Duodenal mucosa (tissue), 2 donors: ENCODE results near the gene CNTD1.
"Not testable (repeated sequence)": the region's sequence is repeated elsewhere in the genome, so short reads cannot be mapped to it uniquely, and the experiment has no call there.

Experiments
- H3K27ac ChIP-seq: one replicate; pipeline ENCODE4 v1.7.0; 2013; ENCODE audit warnings: low read depth, low read length
- H3K27me3 ChIP-seq, 2 donors: one replicate each; pipeline ENCODE4 v1.7.0; 2013; ENCODE audit warnings: low read length in 2 of 2, control low read depth in 1 of 2; ENCODE audit not compliant: insufficient read depth in 2 of 2, control insufficient read depth in 1 of 2
- H3K36me3 ChIP-seq, 2 donors: one replicate each; pipeline ENCODE4 v1.7.0; 2013; ENCODE audit warnings: low read length in 2 of 2, control low read depth in 1 of 2; ENCODE audit not compliant: insufficient read depth in 2 of 2, control insufficient read depth in 1 of 2
- H3K4me1 ChIP-seq, 2 donors: one replicate each; pipeline ENCODE4 v1.7.0; 2013; ENCODE audit warnings: low read length in 2 of 2, control low read depth in 1 of 2; ENCODE audit not compliant: insufficient read depth in 2 of 2, control insufficient read depth in 1 of 2
- H3K4me3 ChIP-seq, 2 donors: one replicate each; pipeline ENCODE4 v1.7.0; 2013; ENCODE audit warnings: low read length in 2 of 2, low read depth in 1 of 2
- H3K9ac ChIP-seq, 2 donors: one replicate each; pipeline ENCODE4 v1.7.0; 2013; ENCODE audit warnings: low read length in 2 of 2, low read depth in 1 of 2
- H3K9me3 ChIP-seq, 2 donors: one replicate each; pipeline ENCODE4 v1.7.0; 2013; ENCODE audit warnings: low read length in 2 of 2, control low read depth in 1 of 2; ENCODE audit not compliant: control insufficient read depth in 1 of 2

CNTD1 gene

DNA sequence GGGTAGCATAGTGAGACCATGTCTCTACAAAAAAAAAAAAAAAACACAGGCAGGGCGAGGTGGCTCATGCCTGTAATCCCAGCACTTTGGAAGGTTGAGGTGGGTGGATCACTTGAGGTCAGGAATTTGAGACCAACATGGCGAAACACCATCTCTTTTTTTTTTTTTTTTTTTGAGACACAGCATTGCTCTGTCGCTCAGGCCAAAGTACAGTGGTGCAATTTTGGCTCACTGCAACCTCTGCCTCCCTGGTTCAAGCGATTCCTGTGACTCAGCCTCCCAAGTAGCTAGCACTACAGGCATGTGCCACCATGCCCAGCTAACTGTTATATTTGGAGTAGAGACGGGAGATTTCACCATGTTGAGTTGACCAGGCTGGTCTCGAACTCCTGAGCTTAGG, 32.5 kb upstream of the CNTD1 start:
- no peak overlapping the region for H3K4me3 ChIP-seq
- H3K9ac ChIP-seq = no peak overlapping the region
- peaks cover 6 to 12% of the 10 kb centered on the region in 2 donors for H3K27me3 ChIP-seq
- no peak overlapping the region for H3K27ac ChIP-seq
- H3K9me3 ChIP-seq = no peaks in the 10 kb centered on the region
- no peaks in the 10 kb centered on the region for H3K36me3 ChIP-seq
- H3K4me1 ChIP-seq = peaks cover 4 to 5% of the 10 kb centered on the region in 2 donors

DNA sequence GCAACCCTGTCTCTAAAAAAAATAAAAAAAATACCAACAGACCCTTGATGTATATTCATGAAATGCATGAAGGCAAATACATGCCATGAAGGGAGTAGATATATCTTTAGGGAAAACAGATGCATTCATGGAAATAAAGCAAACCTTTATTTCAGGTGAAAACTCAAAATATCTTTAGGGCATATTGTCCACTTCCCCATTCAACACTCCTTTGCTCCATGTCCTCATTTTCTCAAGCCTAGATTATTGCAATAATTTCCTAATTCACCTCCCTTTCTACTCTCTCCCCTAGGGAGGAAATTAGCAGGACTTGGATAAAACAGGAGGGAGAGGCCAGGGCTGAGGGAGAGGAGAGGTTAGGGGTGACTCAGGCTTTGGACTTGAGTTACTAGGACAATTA, 31.1 kb upstream of the CNTD1 start:
- no peaks in the 10 kb centered on the region for H3K36me3 ChIP-seq
- no peak overlapping the region for H3K9ac ChIP-seq
- H3K4me1 ChIP-seq = no peaks in the 10 kb centered on the region
- no peaks in the 10 kb centered on the region for H3K9me3 ChIP-seq
- no peak overlapping the region for H3K27ac ChIP-seq
- no peak overlapping the region for H3K4me3 ChIP-seq
- peaks cover 0 to under 1% of the 10 kb centered on the region in 2 donors for H3K27me3 ChIP-seq

DNA sequence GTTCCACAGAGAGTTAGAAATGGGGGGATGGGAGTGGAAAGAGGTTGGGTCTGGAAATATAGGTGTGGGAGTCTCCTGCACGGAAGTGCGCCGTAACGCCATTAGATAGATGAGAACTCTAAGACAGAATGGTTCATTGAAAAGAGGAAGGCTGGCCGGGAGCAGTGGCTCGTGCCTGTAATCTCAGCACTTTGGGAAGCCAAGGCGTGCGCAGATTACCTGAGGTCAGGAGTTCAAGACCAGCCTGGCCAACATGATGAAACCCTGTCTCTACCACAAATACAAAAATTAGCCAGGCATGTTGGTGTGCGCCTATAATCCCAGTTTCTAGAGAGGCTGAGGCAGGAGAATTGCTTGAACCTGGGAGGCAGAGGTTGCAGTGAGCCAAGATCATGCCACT, 30.7 kb upstream of the CNTD1 start:
- H3K9me3 ChIP-seq, H3K4me3 ChIP-seq, H3K27me3 ChIP-seq, H3K9ac ChIP-seq, H3K4me1 ChIP-seq, H3K36me3 ChIP-seq, H3K27ac ChIP-seq: not testable (repeated sequence)

DNA sequence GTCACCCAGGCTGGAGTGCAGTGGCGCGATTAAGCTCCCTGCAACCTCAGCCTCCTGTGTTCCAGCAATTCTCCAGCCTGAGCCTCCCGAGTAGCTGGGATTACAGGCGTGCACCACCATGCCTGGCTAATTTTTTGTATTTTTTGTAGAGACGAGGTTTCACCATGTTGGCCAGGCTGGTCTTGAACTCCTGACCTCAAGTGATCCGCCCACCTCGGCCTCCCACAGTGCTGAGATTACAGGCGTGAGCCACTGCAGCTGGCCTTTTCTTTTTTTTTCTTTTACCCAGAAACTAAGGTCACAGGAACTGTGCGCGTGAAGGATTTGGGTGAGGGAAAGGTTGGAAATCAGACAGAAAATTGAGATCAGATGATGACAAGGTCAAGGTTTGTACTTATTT, 28.7 kb upstream of the CNTD1 start:
- H3K9ac ChIP-seq, H3K27me3 ChIP-seq, H3K9me3 ChIP-seq, H3K36me3 ChIP-seq, H3K4me3 ChIP-seq, H3K27ac ChIP-seq: not testable (repeated sequence)
- H3K4me1 ChIP-seq = peaks cover 10 to 12% of the 10 kb centered on the region in 2 donors

DNA sequence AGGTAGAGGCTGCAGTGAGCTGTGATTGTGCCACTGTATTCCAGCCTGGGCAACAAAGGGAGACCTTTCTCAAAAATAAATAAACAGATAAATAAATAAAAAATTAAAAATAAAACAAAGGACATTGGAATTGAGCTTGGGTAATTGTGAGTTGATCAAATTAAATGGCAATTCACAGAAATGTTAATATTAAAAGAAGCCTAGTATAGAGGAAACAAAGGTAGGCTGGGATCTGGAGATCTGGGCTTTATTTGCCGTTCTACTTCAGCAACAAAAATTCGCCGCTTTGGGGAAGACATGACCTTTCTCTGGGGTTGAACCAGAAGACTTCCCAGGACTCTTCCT, 25.7 kb upstream of the CNTD1 start:
- H3K9me3 ChIP-seq = no peaks in the 10 kb centered on the region
- no peaks in the 10 kb centered on the region for H3K27me3 ChIP-seq
- H3K4me3 ChIP-seq = peak overlapping the region; percentile 86 to 99
- peak overlapping the region; percentile 86 to 88 for H3K9ac ChIP-seq
- peaks cover 11 to 24% of the 10 kb centered on the region in 2 donors for H3K36me3 ChIP-seq
- peak overlapping the region; percentile 64 for H3K27ac ChIP-seq
- H3K4me1 ChIP-seq = peaks cover 10 to 12% of the 10 kb centered on the region in 2 donors

DNA sequence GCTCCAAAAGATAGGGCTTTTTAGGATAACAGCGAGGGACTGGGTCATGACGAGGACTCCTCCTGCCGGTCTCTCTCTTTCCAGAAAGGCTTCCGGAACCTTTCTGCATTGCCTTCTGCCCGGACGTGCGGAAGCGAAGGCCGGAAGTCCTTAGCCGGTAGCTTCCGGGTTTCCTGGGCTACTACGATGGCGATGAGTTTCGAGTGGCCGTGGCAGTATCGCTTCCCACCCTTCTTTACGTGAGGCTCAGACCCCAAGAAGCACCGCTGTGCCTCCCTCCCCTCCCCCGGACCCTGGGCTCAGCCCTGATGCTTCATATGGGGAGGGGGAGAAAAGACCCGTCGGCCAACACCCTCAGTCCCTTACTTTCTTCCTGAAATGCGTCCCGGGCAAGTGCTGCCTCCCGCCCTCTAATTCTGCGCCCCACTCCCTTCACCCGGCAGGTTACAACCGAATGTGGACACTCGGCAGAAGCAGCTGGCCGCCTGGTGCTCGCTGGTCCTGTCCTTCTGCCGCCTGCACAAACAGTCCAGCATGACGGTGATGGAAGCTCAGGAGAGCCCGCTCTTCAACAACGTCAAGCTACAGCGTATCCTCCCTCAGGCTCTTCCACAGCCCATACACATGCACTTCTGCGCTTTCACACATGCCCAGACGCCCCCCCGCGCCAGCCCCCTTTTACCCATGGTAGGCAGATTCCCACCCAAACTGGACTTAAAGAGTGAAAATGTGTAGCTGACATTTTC, 25.2 kb upstream of the CNTD1 start, which contains the start of gene VPS25:
TSS of gene VPS25 (plus strand) at position 160 of the 746 bp plus-strand sequence. CDS start at position 187, 27 bp downstream.
- peak within 1 kb of the TSS; percentile 86 to 99 for H3K4me3 ChIP-seq
- H3K27me3 ChIP-seq = no peaks in the 10 kb centered on the region
- H3K9me3 ChIP-seq = no peaks in the 10 kb centered on the region
- peak within 1 kb of the TSS; percentile 64 for H3K27ac ChIP-seq
- H3K4me1 ChIP-seq = peaks cover 10 to 12% of the 10 kb centered on the region in 2 donors
- H3K36me3 ChIP-seq = peaks cover 14 to 30% of the 10 kb centered on the region in 2 donors
- H3K9ac ChIP-seq = peak within 1 kb of the TSS; percentile 86 to 88

DNA sequence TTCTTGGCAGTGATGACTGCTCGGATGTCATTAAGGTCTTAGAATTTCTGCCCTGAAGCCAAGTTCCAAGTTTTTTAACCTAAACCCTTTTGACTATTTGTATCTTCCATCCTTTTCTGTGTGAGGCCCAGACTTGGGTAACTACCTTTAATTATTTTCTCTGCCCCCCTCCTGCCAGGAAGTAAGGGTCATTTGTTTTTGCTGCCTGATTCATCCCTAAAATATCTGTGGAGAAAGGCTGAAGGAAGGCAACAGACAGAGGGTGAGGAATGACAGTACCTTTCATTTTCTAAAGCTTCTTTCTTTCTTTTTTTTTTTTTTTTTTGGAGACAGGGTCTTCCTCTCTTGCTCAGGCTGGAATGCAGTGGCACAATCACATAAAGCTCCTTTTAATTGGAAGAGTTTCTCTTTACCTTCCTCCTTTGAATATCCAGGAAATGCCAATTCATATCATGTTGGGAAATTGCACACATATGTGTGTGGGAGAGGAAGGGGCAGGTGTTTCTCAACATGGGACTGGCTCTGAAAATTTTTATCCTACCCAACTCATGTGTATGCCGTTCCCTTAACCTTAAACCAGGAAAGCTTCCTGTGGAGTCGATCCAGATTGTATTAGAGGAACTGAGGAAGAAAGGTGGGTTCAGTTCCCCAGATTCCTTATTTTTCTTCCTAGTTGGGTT, 24.5 kb upstream of the CNTD1 start:
- Histone ChIP-seq H3K4me1 (peaks cover 10 to 12% of the 10 kb centered on the region in 2 donors), H3K4me3 (peak overlapping the region; percentile 86 to 99), H3K27ac (no peak overlapping the region), H3K36me3 (peaks cover 18 to 37% of the 10 kb centered on the region in 2 donors), H3K9me3 (no peaks in the 10 kb centered on the region), H3K9ac (peak overlapping the region; percentile 86 to 88), H3K27me3 (no peaks in the 10 kb centered on the region)

DNA sequence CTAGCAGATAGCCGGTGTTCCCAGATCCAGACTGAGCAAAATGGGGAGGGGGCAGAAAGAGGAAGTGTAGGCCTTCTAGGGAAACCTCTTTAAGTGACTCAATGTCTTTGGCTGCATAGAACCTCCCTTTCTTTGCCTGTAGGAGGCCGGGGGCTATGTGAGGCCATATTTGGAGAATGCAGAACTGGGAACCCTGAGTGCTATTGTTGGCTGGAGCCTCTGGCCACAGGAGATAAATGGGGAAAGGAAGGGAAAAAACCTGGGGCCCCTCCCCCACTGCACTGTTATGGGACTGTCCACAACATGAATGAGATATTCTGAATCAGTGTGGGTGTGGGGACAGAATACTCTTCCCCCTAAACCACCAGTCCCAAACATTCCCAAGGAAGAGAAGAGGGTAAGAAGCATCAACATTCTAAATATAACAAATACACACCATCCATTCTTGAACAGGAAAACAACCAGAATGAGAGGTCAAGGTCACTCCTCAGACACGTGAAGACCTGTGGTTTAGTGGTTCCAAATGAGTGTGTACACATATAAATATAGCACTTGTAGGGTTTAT, 23.0 kb upstream of the CNTD1 start:
- peaks cover 17 to 20% of the 10 kb centered on the region in 2 donors for H3K4me1 ChIP-seq
- H3K9me3 ChIP-seq = no peaks in the 10 kb centered on the region
- peaks cover 22 to 39% of the 10 kb centered on the region in 2 donors for H3K36me3 ChIP-seq
- no peak overlapping the region for H3K27ac ChIP-seq
- no peak overlapping the region for H3K4me3 ChIP-seq
- H3K27me3 ChIP-seq = no peaks in the 10 kb centered on the region
- H3K9ac ChIP-seq = no peak overlapping the region

DNA sequence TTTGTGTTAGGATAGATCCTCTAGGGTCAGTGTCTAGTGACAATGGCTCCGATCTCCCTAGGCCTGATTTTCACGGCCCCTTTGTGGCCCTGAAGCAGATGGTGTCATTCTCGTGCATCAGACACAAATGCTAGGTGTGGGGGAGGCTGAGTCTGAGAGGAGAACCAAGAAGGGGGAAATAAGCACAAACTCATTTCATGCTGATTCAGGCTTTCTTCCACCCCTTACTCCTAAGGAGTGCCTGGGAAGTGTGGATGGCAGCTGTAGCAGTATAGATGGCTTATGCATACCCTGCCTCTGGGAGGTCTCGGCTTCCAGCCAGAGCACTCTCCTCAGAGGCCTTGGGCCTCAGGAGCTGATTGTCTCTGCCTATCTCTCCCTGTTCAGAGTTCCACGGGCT, 20.1 kb upstream of the CNTD1 start:
- Histone ChIP-seq H3K4me1 (peaks cover 24 to 28% of the 10 kb centered on the region in 2 donors), H3K27me3 (peaks cover 18 to 21% of the 10 kb centered on the region in 2 donors), H3K9ac (no peak overlapping the region), H3K9me3 (no peaks in the 10 kb centered on the region), H3K27ac (no peak overlapping the region), H3K4me3 (no peak overlapping the region), H3K36me3 (peaks cover 22 to 39% of the 10 kb centered on the region in 2 donors)

DNA sequence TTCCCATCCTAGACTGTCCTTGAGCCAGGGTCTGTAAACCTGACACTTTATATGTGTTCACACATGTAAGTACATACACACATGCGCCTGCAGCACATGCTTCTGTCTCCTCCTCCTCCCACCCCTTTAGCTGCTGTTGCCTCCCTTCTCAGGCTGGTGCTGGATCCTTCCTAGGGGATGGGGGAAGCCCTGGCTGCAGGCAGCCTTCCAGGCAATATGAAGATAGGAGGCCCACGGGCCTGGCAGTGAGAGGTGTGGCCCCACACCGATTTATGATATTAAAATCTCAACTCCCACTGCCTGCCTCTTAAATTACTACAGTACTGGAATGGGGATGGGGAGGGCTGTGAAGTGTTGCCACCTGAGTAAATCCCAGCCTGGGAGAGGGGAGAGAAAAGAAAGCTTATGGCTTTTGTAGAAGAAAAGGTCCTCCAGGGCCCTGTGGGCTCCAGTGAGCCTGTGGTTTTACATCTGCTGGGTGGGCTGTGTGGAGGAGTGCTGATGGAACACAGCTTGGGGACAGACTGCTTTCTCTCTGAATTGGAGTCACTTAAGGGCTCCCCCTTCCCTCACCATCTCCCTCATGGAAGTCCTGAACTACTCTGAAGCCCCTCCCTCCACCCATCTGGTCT, 19.2 kb upstream of the CNTD1 start:
- H3K27ac ChIP-seq = no peak overlapping the region
- H3K36me3 ChIP-seq = peaks cover 22 to 39% of the 10 kb centered on the region in 2 donors
- H3K4me3 ChIP-seq = peak overlapping the region in 1 of 2 donors; percentile 57
- no peaks in the 10 kb centered on the region for H3K9me3 ChIP-seq
- H3K27me3 ChIP-seq = peaks cover 24 to 26% of the 10 kb centered on the region in 2 donors
- H3K4me1 ChIP-seq = peaks cover 16 to 20% of the 10 kb centered on the region in 2 donors
- H3K9ac ChIP-seq = no peak overlapping the region
